Hematopoietic multipotent progenitor cell (in vitro differentiated cells): ENCODE data around the gene NAXD. TPM values are rescaled to one million over a fixed set of nuclear protein-coding genes. Genes with fewer than 3 reads are reported as not detected.
A peak's percentile ranks its signal among the peaks of the same experiment; 100 is the strongest.
"Not testable (repeated sequence)": the region's sequence is repeated elsewhere in the genome, so short reads cannot be mapped to it uniquely, and the experiment has no call there.

Experiments used
- DNase-seq, 3 donors: peaks; one replicate each; pipeline ENCODE4 v3.0.0-alpha.2; 2011 to 2015; ENCODE audit warnings: low read depth in 2 of 3, low spot score in 2 of 3
- total RNA-seq: library from RNA; depleted of rRNA; stranded (reverse); fragments of >200 nt; gene quantifications from one replicate; pipeline ENCODE4 v1.2.3, GENCODE V29; 2012

Gene NAXD
- 12.1 TPM for total RNA-seq

DNA sequence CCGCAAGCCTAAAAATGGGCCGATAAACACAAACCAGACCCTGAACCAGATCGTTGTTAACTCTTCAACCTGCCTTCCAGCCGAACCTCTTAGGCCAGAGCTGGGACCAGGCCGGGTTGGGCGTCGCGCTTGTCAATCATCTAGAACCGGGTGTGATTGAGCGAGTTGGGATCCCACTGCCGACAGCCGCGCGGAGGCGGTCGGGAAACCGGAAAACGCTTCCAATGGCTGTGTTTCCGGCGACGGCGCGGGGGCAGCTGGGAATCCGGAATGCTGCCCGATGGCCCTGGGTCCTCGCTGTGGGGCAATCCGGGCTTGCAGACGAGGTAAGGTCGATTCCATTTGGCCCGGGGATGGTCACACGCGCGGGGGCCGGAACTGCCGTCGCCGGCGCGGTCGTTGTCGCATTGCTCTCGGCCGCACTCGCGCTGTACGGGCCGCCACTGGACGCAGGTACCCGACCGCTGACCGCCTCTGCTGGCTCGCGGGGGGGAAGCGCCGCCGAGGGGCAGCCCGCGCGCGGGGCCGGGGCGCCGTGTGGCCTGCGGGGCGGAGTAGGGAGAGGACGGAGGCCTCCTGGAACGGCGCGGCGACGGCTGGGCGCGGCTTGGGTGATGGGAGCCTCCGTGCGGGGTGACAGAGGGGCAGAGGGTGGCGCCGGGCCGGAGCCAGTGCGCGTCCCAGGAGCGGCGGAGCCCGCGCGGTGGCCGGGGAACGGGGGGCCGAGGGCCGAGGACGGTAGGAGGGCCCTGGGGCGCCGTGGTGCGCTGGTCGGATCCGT lies at the start of gene NAXD:
TSS of gene NAXD (plus strand) at position 224 of the 781 bp plus-strand sequence. CDS start at position 281, 57 bp downstream.
- DNase-seq: peak; percentile 46 to 78 (median 76)

DNA sequence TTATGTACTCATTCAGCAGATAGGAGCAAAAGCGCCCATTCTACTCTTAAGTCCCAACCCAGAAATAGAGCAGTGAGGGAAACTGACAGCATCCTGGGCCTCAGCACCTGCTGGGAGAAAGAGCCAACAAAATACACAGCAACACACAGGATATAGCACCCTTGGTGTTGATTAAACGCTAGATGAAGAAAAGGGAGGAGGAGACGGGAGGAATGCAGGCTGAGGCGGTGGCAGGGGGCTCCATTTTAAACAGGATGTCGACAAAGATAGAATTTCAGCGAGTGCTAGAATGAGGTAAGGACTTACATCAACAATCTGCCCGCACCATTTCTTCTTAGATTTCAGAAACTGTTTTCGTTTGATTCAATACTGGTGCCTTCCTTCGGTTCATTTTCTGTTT lies 49.2 kb upstream of the NAXD start:
- DNase-seq: no peak

DNA sequence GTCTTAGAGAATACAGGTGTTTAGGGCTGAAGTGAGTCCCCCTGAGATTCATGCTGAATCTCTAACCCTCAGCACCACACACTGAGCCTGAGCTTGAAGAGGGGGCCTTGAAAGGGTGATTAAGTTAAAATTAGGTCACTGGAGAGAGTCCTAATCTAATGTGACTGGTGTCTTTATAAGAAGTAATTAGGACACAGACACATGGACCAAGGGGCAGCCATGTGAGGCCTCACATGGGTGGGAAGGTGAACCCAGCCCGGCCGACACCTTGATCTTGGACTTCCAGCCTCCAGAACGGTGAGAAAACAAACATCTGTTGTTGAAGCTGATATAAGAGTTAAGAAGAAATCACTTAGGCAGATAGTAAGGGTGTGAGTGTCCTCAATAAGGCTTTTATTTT lies 46.7 kb upstream of the NAXD start:
- DNase-seq: no peak

DNA sequence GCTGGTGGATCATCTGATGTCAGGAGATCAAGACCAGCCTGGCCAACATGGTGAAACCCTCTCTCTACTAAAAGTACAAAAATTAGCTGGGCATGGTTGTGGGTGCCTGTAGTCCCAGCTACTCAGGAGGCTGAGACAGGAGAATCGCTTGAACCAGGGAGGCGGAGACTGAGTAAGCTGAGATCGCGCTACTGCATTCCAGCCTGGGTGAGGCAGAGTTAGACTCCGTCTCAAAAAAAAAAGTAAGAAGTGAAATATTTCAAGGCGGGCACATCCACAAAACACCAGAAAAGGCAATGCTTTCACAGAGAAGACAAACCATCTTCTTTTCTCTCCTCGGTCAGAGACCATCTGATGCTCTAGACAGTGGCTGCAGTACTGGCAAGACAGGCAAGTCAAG lies 45.4 kb upstream of the NAXD start:
- DNase-seq: not testable (repeated sequence)

DNA sequence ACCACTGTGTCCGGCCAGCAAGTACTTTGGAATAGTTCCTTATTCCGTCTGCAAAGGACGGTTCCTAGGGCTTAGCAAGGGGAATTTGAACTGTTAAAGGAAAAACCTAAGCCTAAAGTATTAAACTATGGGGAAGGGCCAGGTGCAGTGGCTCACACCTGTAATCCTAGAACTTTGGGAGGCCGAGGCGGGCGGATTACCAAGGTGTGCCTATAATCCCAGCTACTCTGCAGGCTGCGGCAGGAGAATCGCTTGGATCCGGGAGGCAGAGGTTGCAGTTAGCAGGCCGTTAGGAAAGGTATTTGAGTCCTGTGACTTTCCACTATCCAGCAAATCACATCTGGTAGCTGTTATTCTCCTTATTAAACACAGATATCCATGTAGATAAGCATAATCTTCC lies 44.5 kb upstream of the NAXD start:
- DNase-seq: no peak

DNA sequence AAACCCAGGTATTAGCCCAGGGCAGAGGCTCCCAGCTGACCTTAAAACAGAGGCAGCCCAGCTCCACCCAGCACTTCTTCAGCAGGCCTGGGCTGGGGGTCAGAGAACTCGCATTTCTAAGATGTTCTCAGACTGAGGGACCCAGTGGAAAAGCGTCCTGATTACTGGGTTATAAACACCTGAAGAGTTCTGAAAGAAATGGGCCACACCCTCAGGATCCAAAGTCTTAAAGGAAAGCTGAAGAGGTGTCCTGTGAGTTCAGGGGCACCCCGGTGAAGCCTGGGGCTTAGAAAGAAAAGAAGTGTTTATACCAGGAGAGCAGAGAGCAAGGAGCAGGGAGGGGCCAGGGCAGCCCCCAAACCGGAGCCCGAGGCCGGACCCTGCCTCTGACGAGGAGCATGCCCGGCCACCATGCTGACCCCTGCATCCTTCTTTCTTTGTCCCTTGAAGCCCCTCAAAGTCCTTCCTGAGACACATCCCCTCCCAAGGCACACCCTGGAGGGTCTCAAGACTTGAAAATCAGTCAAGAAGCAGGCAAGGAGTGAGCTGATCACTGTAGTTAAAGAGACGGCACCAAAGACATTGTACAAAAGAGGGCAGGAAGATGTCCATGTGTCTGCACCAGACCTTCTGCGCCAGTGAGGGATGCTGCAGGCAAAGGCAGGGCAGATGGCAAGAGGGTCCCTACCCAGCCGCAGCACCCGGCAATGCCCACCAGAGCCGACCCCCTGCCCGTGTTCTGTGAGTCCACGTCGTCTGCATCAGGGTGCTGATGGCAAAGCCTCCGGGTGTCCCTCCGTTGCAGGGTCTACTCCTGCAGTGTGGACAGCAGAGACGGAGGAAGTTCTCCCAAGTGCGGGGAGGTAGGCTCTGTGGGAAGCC lies 43.2 kb upstream of the NAXD start:
- DNase-seq: no peak

DNA sequence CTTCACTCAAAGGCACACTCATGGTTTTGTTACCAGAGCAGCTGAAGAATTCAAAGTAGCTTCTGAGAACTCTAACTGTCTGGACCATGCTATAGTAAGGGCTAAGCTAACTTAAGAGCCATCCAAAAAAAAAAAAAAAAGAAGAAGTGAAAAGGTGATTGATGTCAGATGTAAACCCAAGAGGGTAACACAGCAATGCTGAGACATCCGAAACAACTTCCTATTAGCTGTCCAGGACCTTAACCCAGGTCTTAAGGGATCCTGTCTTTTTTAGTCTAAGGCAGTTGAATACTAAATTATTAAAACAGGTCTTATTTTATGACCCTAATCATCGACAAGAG lies 42.6 kb upstream of the NAXD start:
- DNase-seq: no peak

DNA sequence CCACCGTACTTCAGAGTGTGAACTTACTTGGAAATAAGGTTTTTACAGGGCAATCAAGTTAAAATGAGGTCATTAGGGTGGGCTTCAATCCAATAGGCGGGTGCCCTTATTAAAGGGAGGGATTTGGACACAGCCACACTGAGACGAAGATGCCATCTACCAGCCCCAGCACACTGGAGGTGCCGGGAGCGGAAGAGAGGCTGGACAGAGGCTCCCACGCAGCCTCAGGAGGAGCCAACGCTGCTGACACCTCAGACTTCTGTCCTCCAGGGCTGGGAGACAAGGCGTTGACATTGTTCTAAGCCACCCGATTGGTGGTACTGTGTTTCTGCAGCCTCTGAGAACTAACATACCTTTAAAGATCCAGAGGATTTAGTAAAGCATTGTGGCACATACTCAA lies 41.2 kb upstream of the NAXD start:
- DNase-seq: no peak

DNA sequence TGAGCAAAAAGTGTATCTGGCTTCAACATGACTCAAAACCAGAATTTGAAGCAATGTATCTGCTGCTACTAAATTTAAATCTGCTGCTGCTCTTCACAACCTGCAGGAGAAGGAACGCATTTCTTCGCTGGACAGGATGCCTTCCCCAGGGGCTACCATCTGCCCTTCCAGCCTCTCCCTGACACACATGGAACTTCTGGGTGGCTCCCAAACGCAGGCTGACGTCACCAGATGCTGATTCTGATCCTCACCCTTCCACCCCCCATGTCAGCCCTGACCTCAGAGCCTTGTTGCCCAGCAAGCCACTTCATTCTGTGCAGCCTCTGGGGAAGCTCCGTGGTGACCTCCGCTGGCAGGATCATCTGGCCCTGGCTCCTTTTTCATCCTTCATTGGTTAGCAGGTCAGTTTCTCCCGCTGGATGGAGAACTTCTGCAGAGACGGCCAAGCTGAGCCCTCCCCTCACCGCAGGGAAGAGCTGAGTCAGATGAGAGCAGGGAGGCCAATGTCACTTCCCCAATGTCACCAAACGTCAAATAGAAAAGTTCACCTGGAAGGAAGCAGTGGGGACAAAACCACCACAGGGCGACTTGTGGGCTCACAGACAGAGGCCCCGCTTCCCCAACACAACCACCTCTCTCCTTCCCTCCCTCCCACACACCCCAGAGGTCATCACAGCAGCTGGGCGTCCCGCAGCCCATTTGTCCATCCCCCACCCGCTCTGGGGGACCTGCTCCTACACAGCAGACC lies 39.8 kb upstream of the NAXD start:
- peak in 2 of 3 donors; percentile 63 to 72 for DNase-seq

DNA sequence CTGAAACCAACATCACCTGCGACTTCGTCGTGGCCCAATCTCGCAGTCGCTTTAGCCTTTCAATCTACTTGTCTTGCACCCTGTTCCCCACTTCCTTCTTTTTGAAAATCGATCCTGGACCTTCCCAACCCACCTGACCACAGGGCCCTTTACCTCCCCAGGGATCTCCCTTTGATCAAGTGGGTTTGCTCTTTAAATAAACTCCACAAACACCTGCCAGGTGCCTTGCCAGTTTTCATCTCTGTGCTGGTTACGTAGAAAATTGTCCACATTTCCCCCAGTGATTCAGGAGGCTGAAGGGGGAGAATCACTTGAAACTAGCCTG lies 39.3 kb upstream of the NAXD start:
- DNase-seq: no peak

DNA sequence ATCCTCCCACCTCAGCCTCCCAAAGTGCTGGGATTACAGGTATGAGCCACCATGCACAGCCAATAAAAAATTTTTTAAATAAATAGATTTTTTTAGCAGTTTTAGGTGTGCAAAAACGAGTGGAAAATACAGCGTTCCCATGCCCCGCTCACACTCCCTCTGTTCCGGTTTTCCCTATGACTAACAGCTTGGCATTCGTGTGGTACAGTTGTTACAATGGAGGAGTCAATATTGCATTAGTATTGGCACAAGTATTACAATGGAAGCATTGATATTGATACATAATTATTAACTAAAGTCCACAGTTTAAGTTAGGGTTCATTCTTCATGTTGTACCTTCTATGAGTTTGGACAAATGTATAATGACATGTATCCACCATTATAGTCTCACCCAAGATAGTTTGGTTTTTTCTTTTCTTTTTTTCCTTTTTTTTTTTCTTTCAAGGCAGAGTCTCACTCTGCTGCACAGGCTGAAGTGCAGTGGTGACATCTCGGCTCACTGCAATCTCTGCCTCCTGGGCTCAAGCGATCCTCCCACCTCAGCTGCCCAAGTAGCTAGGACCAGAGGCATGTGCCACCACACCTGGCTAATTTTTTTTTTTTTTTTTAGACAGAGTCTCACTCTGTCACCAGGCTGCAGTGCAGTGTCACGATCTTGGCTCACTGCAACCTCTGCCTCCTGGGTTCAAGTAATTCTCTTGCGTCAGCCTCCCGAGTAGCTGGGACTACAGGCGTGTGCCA lies 38.4 kb upstream of the NAXD start:
- no peak for DNase-seq

DNA sequence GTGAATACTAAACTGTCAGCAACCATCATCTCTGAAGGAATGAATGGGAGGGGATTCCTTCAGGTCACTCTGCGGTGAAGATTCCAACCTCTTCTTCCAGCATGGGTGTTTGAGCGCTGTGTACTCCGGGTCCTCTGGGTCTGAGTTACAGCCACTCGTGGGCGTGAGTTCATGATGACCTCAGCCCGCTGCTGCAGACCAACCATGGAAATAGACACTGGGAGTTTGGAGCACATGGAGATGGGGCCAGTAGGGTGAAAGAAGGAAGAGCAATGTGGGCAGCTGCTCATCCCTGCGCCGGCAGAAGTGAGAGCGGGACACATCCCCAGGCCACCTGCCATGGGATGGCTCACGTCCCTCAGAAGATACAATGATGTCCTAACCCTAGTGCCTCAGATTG lies 37.0 kb upstream of the NAXD start:
- no peak for DNase-seq

DNA sequence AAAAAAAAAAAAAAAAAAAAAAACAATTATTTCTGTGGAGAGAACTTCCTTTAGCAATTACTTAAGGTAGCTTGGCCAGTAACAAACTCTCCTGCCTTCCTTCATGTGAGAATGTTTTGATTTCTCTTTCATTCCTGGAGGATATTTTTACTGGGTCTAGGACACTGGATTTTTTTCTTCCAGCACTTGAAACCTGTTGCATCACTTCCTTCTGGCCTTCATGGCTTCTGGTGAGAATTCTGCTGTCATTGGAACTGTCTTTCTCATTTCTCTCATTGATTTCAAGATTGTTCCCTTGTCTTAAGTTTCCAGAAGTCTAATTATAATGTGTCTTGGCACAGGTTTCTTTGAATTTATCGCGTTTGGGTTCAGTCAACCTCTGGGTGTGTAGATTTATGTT lies 34.5 kb upstream of the NAXD start:
- no peak for DNase-seq

DNA sequence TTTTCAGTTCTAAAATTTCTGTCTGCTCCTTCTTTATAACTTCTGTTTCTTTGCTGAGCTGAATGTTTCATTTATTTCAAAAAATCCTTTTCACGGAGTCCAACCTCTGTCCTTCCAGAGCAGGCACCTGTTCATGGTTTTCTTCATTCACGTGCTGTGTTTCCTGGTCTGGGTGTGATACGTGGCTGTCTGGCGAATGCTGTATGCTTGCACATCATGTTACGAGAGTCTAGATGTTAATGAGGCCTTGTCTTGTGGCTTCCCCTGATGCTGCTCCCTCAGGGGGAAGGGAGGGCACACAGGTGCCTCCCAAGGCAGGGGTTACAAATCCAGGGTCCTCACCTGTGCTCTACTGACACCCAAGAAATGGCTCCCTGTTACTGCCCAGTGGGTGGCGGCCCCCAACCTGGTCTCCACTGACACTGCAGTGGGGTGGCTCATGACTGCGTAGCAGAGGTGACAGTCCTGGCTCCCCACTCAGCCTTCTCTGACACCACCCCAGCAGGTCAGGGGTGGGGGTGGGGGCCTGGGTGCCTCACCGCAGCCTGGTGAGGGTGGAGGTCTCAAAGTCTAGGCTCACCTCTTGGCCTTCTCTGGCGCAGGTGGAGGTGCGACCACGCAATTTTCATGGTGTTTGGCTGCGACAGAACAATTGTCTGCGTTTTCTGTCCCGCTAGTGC lies 33.7 kb upstream of the NAXD start:
- DNase-seq: no peak

DNA sequence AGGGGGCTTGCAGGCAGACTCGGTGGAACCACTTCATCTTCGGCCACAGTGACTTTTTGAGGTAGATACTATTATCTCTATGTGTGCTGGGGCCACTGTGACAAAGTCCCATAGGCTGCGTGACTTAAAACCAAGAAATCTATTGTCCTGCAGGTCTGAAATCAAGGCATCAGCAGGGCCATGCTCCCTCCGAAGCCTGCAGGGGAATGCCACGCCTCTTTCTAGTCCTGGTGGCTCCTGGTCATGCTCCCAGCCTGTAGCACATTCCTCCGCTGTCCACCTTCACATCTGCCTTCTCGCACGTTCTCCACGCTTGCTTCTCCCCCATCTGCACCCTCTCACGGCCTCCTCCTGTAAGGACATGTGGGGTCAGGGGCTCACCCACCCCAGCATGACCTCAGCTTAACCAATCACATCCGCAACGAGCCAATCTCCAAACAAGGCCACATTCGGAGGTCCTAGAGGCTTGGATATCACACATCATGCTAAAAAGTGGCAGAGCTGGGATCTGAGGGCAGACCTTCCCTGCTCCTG lies 32.9 kb upstream of the NAXD start:
- DNase-seq: no peak

DNA sequence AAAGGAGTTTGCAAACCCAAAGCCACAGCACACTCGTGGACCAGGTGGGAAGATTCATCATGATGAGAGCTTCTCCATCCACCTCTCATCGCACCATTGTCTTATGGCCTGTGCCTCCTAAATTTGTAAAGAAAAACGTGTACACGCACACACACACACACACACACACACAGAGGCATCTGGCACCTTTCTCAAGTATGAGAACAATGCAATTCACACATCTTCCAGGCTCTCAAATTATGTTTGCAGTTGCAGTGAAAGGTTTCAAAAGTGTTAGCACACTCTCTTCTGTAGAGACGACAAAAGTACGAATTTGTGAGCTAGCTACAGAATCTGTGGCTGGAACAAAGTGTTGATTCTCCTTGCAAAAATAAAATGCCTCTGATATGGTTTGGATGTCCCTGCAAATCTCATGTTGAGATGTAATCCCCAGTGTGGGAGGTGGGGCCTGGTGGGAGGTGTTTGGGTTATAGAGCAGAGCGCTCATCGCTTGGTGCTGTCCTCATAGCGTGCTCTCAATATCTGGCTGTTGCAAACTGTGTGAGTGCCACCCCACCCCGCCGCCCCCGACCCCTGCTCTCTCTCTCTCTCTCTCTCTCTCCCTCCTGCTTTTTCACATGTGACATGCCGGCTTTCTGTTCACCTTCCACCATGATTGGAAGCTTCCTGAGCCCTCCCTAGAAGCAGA lies 32.0 kb upstream of the NAXD start:
- DNase-seq: no peak

DNA sequence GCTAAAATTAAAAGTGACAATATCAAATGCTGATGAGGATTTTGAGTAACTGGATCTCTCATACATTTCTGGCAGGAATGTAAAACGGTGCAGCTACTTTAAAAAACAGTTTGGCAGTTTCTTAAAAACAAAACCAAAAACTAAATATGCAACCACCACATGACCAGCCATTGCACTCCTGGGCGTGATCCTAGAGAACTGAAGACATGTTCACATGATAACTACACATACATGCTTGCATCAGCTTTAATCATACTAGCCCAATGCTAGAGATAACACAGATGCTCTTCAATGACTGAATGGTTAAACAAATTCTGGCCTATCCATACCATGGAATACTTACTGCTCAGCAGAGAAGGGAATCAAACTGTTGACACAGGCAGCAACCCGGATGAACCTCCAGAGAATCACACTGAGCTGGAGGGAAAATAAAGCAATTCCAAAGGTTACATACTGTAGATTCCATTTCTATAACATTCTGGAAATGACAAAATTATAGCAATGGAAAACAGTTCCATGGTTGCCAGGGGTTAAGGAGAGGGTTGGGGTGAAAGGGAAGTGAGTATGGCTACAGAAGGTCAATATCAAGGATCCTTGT lies 25.5 kb upstream of the NAXD start:
- no peak for DNase-seq

DNA sequence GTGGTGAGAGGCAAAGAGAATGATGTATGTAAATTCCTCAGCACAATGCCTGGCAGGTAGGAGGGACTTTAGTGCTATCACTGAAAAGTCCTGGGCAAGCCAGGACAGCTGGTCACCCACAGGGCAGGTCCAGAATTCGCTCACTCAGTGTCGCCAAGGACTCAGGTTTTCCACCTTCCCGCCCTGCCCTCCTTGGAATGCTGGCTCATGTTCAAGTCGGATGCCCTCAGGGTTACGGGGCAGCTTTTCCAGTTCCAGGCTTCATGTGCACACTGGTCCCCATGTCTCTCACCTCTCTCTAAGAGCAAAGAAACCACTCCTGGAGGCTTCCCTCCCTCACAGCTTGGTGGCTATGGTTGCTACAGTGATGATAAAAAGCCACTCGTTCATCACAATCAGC lies 24.8 kb upstream of the NAXD start:
- DNase-seq: no peak

DNA sequence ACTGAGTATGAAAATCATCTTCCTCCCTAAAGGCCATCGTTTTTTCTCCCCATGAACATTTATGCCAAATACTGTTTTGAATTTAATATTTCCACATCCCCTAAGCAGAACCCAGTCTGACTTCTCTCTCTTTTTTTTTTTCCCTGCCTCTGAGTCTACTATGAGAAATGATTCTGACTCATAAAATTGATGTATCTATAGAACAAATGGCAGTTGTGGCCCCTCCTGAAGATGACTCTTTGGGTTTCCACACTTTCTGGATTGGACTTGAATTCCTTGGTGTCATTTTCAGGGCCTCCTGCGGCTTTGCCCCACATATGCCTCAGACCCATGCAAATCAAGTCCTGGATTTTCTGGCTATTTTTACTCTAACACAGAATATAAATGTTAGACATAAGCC lies 22.7 kb upstream of the NAXD start:
- DNase-seq: no peak
